ENCODE results near the gene FLRT1.

GRCh38 chr11:64083398-64084080, 47.8 kb downstream of the FLRT1 start:
- TF ChIP-seq CTCF (conservative IDR thresholded peaks at IDR 0.05 in 1 of 2, IDR thresholded peaks at IDR 0.05 in 1 of 2; ENCODE audit: low read depth in 1 of 2, low read length in 2 of 2) (no peak), EZH2 (IDR thresholded peaks at IDR 0.05; ENCODE audit: low read length, missing control alignments) (no peak)

Measured in fibroblast of lung (primary cell).